Neural crest cell (in vitro differentiated cells): ENCODE results near the gene CCDC57. TPM values are rescaled to one million over a fixed set of nuclear protein-coding genes. Genes with fewer than 3 reads are reported as not detected.

Source experiments
- DNase-seq: peaks from one replicate; pipeline ENCODE4 v3.0.0; 2021; ENCODE audit warnings: low read depth, mixed read lengths, low spot score
- H3K27ac Mint-ChIP-seq: one replicate; pipeline ENCODE4 v1.8.0; 2021; ENCODE audit warnings: mild to moderate bottlenecking, mixed read lengths; ENCODE audit not compliant: unreplicated experiment
- H3K27me3 Mint-ChIP-seq: 2 replicates; pipeline ENCODE4 v1.8.0; 2021; ENCODE audit warnings: low read depth, mild to moderate bottlenecking, mixed read lengths
- H3K36me3 Mint-ChIP-seq: 2 replicates; pipeline ENCODE4 v1.8.0; 2021; ENCODE audit warnings: low read depth, mild to moderate bottlenecking, mixed read lengths
- H3K4me1 Mint-ChIP-seq: 2 replicates; pipeline ENCODE4 v1.8.0; 2021; ENCODE audit warnings: mixed read lengths
- H3K4me3 Mint-ChIP-seq: one replicate; pipeline ENCODE4 v1.8.0; 2021; ENCODE audit warnings: mild to moderate bottlenecking, mixed read lengths
- H3K9me3 Mint-ChIP-seq: 2 replicates; pipeline ENCODE4 v1.8.0; 2021; ENCODE audit warnings: mixed read lengths
- total RNA-seq: library from RNA; stranded (reverse); gene quantifications from 2 replicates; pipeline ENCODE4 v1.2.1, GENCODE V29; 2021
- TF ChIP-seq, protein P1 (sequence below): fragments of 200-600 bp; sonication (generic); conservative IDR thresholded peaks from 2 replicates; pipeline ENCODE4 v1.5.0; 2021; ENCODE audit warnings: antibody characterized with exemption, mild to moderate bottlenecking

CCDC57 gene
- total RNA-seq, 1 donor from 2014 or later: 47.5 TPM

DNA sequence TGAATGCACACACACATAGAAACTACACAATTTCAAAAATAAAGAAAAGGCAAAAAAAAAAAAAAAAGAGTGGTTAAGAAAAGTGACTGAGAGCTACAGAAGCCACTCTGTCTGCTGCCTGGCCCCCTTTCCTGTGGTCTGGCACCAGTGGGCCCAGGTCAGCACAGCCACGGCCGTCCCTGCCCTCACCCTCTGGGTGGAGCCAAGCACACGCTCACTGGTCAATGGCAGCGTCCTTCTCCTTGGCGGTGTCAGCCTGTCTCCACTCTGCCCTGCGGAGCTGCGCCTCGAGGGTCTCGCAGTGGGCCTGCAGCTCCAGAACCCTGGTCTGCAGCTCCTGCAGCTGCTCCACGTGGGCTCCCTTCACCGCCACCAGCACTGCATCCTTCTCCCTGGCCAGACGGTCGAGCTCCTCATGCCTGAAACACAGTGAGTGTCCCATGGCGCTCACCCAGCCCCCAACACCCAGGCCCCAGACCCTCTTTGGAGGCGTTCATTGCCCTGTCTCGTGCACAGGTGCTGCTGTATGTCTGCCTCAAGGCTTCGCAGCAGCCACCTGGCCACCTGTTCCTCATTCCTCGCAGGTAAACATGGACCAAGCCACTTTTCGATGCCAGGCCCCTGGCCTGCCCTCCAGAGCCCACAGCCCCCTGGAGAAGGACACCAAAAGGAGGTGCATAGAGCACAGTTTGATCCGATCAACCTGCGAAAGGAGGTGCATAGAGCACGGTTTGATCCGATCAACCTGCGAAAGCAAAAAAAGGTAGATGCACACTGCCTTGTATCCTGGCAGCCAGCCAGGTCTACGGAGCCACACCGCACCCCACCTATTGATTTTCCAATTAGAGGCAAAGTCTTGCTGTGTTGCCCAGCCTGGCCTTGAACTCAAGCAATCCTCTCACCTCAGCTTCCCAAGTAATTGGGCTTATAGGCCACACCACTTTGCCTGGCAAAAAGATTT, 24.4 kb downstream of the CCDC57 start:
- Mint-ChIP-seq H3K27me3 (no peaks in the 10 kb centered on the region), H3K27ac (no peak overlapping the region), H3K4me3 (no peak overlapping the region), H3K9me3 (no peaks in the 10 kb centered on the region), H3K4me1 (no peaks in the 10 kb centered on the region), H3K36me3 (peaks cover 5% of the 10 kb centered on the region)
- DNase-seq: no peak
- TF ChIP-seq, protein P1, sequence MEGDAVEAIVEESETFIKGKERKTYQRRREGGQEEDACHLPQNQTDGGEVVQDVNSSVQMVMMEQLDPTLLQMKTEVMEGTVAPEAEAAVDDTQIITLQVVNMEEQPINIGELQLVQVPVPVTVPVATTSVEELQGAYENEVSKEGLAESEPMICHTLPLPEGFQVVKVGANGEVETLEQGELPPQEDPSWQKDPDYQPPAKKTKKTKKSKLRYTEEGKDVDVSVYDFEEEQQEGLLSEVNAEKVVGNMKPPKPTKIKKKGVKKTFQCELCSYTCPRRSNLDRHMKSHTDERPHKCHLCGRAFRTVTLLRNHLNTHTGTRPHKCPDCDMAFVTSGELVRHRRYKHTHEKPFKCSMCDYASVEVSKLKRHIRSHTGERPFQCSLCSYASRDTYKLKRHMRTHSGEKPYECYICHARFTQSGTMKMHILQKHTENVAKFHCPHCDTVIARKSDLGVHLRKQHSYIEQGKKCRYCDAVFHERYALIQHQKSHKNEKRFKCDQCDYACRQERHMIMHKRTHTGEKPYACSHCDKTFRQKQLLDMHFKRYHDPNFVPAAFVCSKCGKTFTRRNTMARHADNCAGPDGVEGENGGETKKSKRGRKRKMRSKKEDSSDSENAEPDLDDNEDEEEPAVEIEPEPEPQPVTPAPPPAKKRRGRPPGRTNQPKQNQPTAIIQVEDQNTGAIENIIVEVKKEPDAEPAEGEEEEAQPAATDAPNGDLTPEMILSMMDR: no peak

DNA sequence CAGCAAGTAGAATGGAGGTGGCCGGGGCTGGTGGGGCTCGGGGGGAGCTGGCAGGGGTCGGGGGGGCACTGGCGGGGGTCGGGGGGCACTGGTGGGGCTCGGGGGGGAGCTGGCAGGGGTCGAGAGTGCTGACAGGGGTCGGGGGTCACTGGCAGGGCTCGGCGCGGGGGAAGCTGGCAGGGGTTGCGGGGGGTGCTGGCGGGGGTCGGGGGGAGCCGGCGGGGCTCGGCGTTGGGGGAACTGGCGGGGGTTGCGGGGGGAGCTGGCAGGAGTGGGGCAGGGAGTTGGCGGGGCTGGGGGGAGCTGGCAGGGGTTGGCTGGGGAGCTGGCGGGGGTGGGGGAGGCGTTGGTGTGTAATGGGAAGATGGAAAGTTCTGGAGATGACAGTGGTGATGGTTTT, 25.1 kb downstream of the CCDC57 start:
- no peaks in the 10 kb centered on the region for H3K4me1 Mint-ChIP-seq
- peaks cover 5% of the 10 kb centered on the region for H3K36me3 Mint-ChIP-seq
- H3K9me3 Mint-ChIP-seq: no peaks in the 10 kb centered on the region
- no peak overlapping the region for H3K27ac Mint-ChIP-seq
- DNase-seq: no peak
- no peak overlapping the region for H3K4me3 Mint-ChIP-seq
- no peaks in the 10 kb centered on the region for H3K27me3 Mint-ChIP-seq
- TF ChIP-seq, protein P1: no peak

DNA sequence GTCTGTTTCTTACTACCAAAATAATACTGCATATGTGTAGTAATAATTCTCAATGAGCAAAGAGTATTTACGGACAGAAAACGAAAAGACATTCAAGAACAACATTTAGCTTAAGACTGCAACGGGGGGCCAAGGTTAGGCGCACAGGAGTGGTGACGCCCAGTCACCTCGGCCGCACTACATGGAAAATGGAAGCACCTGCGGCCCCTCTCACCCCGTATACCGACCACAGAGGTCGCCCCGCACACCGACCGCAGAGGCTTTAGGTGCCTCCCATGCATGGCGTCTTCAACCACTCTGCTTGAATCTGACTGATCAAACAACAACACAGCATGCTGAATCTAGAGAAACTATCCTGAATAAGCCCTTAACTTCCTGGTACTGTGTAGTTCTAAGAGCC, 26.4 kb downstream of the CCDC57 start:
- H3K36me3 Mint-ChIP-seq: peaks cover 5% of the 10 kb centered on the region
- H3K4me1 Mint-ChIP-seq: no peaks in the 10 kb centered on the region
- H3K4me3 Mint-ChIP-seq: no peak overlapping the region
- no peak for DNase-seq
- H3K9me3 Mint-ChIP-seq: no peaks in the 10 kb centered on the region
- H3K27ac Mint-ChIP-seq: no peak overlapping the region
- no peaks in the 10 kb centered on the region for H3K27me3 Mint-ChIP-seq
- TF ChIP-seq, protein P1: no peak

DNA sequence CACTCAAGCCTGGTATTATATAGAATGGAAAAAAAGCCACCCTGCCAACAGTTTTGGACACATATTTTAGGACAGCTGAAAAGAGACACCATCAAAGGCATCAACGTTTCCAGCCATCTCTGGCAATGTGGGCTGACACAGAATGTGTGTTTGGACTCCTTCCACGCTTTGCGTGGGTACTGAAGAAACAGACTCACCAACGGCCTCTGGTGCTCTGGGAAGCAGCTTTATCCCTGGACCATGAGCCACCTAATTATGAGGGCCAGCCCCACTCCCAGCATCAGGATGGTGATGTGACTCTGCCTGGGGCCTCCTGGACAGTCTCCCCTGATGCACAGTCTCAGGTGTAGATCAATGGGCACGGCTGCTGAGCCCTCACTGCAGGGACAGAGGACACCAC, 27.9 kb downstream of the CCDC57 start:
- Mint-ChIP-seq H3K9me3 (no peaks in the 10 kb centered on the region), H3K27me3 (no peaks in the 10 kb centered on the region), H3K36me3 (peaks cover 5% of the 10 kb centered on the region), H3K4me3 (no peak overlapping the region), H3K27ac (no peak overlapping the region), H3K4me1 (no peaks in the 10 kb centered on the region)
- TF ChIP-seq, protein P1: no peak
- no peak for DNase-seq

DNA sequence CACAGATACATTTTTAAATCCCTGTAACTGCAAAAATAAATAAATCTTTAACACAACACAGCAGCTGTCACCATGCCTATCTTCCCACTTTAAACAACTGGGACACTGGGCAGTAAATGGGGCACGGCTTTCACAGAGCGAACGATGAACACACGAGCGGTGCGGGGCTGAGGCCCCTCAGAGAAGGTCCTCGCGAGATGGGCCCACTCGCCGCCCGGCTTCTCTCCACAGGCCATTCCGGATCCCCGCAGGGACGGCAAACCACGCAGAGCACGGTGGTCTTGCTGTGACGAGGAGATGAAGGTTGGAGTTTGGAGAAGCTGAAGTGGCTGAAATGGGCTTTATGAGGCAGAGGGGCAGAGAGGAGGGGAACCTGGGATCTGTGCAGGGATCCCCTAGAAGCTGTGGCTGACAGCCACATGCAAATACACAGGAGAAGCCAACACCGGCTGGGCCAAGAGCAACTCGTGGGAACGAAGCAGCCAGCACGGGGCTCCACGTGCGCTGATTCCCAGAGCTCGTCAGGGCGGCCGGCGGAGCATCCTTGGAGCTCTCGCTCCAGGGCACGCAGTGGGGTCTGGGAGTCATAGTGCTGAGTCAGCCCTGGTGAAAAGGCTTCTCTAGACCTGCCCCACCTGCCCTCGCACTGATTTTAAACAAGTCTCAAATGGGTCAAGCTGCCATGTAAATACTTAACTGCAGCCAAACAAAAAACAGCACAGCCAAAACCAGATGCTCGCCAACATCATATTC, 31.7 kb downstream of the CCDC57 start:
- DNase-seq: no peak
- no peak overlapping the region for H3K4me3 Mint-ChIP-seq
- H3K36me3 Mint-ChIP-seq: peaks cover 3% of the 10 kb centered on the region
- TF ChIP-seq, protein P1: no peak
- H3K27me3 Mint-ChIP-seq: no peaks in the 10 kb centered on the region
- H3K27ac Mint-ChIP-seq: no peak overlapping the region
- H3K4me1 Mint-ChIP-seq: no peaks in the 10 kb centered on the region
- no peaks in the 10 kb centered on the region for H3K9me3 Mint-ChIP-seq
